Measurements from ENCODE around the gene RFC4.

The RFC4 gene

GRCh38 chr3:186742618-186743380, 63.5 kb downstream of the RFC4 start:
- FAIRE-seq, result no peak

All from G401.6 (cell line).